HG03442 (cell line): ENCODE results near the gene TRIM69.

ENCODE experiments used
- ATAC-seq: cut with Tn5 transposase; IDR thresholded peaks from one replicate; pipeline ENCODE4 v1.9.1; 2021; ENCODE audit warnings: mild to moderate bottlenecking, moderate library complexity; ENCODE audit not compliant: unreplicated experiment

Gene TRIM69

DNA sequence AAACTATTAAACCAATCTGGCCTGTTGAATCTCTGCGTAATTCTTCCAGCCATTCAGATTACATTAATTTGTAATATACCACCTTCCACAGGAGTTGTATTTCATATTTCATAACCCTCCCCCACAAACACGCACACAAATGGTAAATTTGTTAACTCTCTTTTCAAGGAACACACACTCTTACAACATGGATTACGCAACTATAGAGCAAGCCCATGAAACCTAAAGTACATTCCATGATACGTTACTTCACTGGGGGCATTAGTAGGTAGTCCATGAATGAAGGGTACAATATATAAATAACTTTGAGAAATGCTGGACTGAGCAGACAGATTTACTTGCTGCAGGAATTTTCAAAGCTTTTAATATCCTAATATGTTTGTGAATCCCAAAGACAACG is 65.0 kb downstream of the TRIM69 start:
- ATAC-seq: no peak

DNA sequence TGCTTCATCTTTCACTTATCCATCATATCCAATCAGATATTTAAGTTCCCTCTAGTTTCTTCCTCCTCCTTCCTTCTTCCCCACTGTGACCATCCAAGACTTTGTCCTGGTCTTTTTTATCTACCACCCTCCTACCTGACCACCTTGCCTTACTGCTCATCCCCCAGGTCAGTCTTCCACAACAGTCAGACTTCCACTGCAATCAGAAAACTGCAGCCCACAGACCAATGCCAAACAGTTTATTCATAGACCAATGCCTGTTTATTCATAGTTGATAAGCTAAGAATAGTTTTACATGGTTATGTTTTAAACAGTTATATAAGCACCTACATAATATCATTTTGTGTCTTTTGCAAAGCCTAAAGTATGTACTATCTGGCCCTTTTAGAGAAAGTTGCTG is 65.5 kb downstream of the TRIM69 start:
- no peak for ATAC-seq

DNA sequence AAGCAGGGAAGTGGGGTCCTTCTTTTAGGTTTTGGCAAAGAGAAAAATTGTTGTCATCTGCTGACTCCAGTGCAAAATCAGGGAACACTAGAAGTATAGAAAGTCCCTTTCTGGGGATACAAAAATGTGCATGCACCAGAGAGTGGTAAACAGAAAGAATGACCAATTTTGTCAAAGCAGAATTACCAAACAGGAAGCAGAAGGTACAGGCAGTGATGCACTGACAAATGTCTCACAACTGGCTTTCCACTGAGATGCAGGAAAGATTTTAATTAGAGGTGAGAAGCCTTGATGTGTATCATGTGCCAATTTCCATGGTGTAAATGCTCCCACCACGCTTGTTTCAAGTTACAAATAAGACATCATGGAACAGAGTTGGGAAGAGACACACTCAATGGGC is 66.0 kb downstream of the TRIM69 start:
- ATAC-seq: peak; percentile 55

DNA sequence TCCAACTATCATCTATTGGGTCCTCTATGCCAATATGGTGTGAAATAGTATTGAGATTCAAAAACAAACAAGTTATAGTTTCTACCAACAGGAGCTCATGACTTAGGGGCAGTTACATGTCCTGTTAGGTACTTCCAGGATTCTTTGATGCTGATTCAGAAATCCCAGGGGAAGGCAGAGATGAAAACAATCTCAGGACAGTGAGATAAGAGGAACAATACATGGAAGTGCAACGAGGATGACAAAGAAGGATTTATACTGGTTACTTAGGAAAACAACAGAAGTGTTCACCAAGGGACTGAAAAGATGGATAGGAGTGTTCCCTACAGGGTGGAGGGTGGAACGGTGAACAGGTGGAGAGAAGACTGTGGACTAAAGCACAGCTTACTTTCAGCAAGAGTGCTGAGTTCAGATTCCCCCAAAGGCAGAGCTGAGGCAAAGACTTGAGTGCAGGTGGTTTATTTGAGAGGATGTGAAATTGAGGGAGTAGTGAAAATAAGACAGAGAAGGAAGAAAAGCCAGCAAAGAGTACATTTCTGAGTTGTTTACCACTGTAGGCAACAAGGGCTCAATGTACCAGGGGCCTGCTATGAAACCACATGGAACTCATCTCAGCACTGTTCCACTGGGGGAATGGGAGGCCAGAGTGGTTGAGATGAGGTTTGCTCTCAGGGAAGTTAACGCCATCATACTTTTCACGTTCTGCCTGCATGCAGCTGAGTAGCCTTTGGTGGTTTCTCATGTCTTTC is 68.1 kb downstream of the TRIM69 start:
- ATAC-seq: no peak

DNA sequence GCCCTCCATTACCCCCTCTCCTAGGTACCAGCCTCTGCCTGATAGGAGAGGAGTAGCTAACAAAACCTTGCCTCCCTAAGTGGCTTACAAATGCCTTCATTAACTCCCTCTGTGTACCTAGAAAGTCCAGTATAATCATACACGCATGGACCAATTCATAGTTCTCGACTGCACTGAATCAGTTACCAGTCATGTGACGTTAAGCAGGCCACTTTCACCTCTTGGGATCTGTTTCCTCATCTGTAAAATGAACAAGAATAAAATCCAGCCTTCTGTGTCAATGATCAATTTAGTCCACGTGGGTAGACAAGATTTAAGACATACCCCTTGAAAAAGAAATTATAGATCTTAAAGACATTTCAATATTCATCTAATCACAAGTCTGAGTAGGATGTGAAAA is 72.2 kb downstream of the TRIM69 start:
- no peak for ATAC-seq

DNA sequence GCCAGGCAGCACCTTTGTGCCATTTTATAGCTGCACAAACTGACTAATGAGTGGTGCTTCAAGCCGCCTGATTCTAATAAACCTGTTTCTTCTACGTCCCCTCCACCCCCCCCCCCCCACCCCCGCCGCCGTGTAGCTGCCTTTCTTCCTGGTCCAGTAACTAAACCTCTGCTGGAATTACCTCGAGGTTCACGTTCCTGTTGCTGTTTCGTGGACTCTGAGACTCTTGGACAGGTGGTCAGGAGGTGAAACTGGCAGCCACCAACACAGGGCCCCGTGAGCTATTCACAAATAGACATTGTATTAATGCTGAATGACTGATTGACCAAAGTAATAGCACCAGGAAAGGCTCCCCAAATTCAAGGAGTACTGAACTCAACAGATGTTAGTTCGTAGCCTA is 73.9 kb downstream of the TRIM69 start:
- no peak for ATAC-seq

DNA sequence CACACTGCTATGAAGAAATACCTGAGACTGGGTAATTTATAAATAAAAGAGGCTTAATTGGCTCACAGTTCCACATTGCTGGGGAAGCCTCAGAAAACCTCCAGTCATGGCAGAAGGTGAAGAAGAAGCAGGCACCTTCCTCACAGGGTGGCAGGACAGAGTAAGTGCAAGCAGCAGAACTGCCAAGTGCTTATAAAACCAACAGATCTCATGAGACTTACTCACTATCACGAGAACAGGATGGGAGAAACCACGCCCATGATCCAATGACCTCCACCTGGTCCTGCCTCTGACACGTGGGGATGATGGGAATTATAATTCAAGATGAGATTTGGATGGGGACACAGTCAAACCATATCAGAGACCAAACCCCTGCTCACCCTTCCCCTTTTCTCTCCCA is 75.0 kb downstream of the TRIM69 start:
- no peak for ATAC-seq

DNA sequence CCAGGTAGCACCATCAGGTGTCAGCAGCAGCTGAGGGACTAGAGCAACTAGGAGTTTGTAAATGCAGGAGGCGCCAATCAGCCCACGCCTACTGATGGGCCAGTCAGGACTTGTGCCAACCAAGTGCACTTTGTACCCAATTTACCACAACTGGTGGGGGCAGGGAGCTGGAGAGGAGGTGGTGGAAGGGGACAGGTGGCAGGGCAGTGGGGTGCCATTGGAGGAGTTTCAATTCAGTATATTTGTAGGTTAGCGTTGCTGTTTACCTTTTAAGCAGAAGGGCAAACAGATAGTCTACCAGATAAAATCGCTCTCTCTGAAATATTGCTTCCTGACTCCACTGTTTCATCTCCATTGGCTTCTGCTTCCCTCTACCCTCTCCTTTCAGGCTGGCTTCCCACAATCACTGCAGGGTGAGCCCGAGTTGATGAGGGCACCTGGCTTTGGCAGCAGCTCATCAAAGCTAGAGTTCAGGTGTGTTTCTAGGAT is 75.7 kb downstream of the TRIM69 start:
- no peak for ATAC-seq

DNA sequence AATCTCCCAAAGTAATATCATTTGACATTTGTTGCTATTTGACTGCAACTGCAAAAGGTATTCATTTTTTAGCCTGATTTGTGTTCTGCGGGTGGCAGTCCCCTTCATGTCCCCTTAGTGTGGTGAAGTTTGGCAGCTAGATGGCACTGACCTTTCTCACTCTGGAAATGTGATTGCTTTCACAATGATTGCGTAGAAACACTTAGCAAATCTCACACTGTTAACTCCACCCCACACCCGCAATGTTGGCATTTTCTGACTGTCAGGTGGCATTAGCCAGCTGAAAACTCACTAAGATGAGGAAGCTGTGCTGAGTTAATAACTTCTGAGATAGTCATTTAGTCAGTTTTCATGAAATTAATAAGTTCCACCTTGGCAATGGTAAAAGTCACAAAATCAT is 76.9 kb downstream of the TRIM69 start:
- no peak for ATAC-seq
